ENCODE results near the gene CLDN7. TPM values are rescaled to one million over a fixed set of nuclear protein-coding genes. Genes with fewer than 3 reads are reported as not detected.

The CLDN7 gene
- total RNA-seq, 1 experiment from 2014 or later, result 177 TPM

DNA sequence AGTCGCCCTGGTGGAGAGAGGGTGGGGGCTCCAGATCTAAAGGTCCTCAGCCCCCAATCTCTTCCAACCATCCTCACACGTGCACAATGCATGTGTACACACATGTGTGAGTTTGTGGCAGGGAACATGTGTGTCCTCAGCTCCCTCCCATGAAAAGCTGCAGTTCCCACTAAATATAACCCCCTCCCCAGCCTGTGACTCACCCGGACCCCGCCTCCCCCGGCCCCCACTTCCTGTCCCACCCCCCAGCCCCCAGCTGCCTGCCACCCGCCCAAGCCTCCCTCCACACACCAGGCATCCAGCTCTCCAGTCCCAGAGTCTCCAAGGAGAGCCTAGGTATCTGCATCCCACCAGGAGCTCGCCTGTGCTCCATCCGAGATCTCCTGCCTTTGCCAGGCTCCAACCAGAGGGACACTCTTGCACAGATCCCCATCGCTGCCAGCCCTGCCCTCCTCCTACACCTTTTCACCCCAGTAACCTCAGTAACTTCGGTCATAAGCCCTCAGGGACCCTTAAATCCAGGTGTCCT is 46.6 kb downstream of the CLDN7 start:
- Histone ChIP-seq H3K79me2 (ENCODE audit: insufficient read depth, low read length) (peaks cover 3% of the 10 kb centered on the region; the same call in 1 of the 2 replicates), H2AK5ac (ENCODE audit: insufficient read length, low read length) (no peak overlapping the region), H3K27ac (ENCODE audit: insufficient read length, low read depth, low read length) (no peak overlapping the region), H3K4me1 (ENCODE audit: insufficient read depth, low read length) (peaks cover 3% of the 10 kb centered on the region; the same call in 1 of the 2 replicates), H4K20me1 (ENCODE audit: control insufficient read depth, insufficient read depth, insufficient read length) (no peaks in the 10 kb centered on the region), H3K23ac (ENCODE audit: insufficient read length, low read depth, low read length) (no peak overlapping the region), H2AFZ (ENCODE audit: low read length) (no peak overlapping the region), H3K23me2 (ENCODE audit: insufficient read length, low read depth, low read length, poor library complexity, severe bottlenecking) (peaks cover 28% of the 10 kb centered on the region), H3K18ac (ENCODE audit: insufficient read length, low read depth, low read length) (no peak overlapping the region), H2BK15ac (ENCODE audit: low read depth, low read length) (no peak overlapping the region), H3K9ac (ENCODE audit: extremely low read depth, insufficient read length, low read length) (peak overlapping the region; percentile 20), H3K27me3 (ENCODE audit: insufficient read depth, low read length) (no peaks in the 10 kb centered on the region), H3T11ph (ENCODE audit: low read length) (no peak overlapping the region), H2BK20ac (ENCODE audit: low read depth, low read length, poor library complexity, severe bottlenecking) (no peak overlapping the region), H2BK5ac (ENCODE audit: insufficient read length, low read length) (no peak overlapping the region), H2BK12ac (ENCODE audit: insufficient read length, low read depth, low read length) (no peak overlapping the region), H4K5ac (ENCODE audit: insufficient read length, low read depth, low read length) (no peak overlapping the region), H4K8ac (replicated peaks; ENCODE audit: insufficient read length, low read depth, low read length) (no peak overlapping the region), H4K91ac (ENCODE audit: insufficient read length, low read depth, low read length) (no peak overlapping the region), H3K9me3 (ENCODE audit: control insufficient read depth, low read depth, low read length) (no peaks in the 10 kb centered on the region), H2BK120ac (ENCODE audit: low read depth, low read length, poor library complexity, severe bottlenecking) (no peak overlapping the region), H3K14ac (ENCODE audit: insufficient read depth, low read length) (no peak overlapping the region), H3K56ac (ENCODE audit: insufficient read length, low read depth, low read length) (no peak overlapping the region), H3K4me2 (ENCODE audit: insufficient read depth, insufficient read length, low read length) (peak overlapping the region; percentile 87), H3K79me1 (ENCODE audit: insufficient read depth, low read depth, low read length, poor library complexity, severe bottlenecking) (peaks cover 2% of the 10 kb centered on the region), H3K4ac (ENCODE audit: low read depth, low read length) (no peak overlapping the region)
- TF ChIP-seq, protein P1, sequence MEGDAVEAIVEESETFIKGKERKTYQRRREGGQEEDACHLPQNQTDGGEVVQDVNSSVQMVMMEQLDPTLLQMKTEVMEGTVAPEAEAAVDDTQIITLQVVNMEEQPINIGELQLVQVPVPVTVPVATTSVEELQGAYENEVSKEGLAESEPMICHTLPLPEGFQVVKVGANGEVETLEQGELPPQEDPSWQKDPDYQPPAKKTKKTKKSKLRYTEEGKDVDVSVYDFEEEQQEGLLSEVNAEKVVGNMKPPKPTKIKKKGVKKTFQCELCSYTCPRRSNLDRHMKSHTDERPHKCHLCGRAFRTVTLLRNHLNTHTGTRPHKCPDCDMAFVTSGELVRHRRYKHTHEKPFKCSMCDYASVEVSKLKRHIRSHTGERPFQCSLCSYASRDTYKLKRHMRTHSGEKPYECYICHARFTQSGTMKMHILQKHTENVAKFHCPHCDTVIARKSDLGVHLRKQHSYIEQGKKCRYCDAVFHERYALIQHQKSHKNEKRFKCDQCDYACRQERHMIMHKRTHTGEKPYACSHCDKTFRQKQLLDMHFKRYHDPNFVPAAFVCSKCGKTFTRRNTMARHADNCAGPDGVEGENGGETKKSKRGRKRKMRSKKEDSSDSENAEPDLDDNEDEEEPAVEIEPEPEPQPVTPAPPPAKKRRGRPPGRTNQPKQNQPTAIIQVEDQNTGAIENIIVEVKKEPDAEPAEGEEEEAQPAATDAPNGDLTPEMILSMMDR (conservative IDR thresholded peaks at IDR 0.05), result no peak
- Mint-ChIP-seq H3K36me3 (ENCODE audit: insufficient read depth in 1 of 3, low read depth in 3 of 3) (peaks cover 0 to 5% (median 3%) of the 10 kb centered on the region in 3 experiments; a peak in 4 of 7 replicates), H3K4me1 (peaks cover 63 to 67% of the 10 kb centered on the region in 2 experiments), H3K4me3 (peak overlapping the region; percentile 72 to 91), H3K27ac (peak overlapping the region; percentile 71 to 97 (median 96); a peak in 6 of 7 replicates), H3K27me3 (ENCODE audit: low read depth) (no peaks in the 10 kb centered on the region; the same call in none of the 2 replicates), H3K9me3 (no peaks in the 10 kb centered on the region)
- DNase-seq, result peak; percentile 73
- no CpG with 5 or more reads among the region's 10 CpGs for WGBS (ENCODE audit: extremely low coverage, insufficient read length, low lambda C conversion rate)

Measured in H9 (cell line).